Measurements from ENCODE around the gene ACACB.
"Not testable (repeated sequence)": the region's sequence is repeated elsewhere in the genome, so short reads cannot be mapped to it uniquely, and the experiment has no call there.

Gene ACACB

DNA sequence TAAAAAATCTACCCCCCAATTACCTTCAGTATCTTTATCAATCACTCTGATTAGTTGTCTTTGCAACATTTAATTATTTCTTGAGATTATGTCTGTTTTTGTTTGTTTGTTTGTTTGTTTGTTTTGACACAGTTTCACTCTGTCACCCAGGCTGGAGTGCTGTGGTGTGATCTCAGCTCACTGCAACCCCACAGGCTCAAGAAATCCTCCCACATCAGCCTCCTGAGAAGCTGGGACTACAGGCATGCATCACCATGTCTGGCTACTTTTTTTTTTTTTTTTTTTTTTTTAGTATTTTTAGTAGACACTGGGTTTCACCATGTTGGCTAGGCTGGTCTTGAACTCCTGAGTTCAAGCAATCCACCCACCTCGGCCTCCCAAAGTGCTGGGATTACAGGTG lies 30.7 kb downstream of the ACACB start:
- DNase-seq, result not testable (repeated sequence)

DNA sequence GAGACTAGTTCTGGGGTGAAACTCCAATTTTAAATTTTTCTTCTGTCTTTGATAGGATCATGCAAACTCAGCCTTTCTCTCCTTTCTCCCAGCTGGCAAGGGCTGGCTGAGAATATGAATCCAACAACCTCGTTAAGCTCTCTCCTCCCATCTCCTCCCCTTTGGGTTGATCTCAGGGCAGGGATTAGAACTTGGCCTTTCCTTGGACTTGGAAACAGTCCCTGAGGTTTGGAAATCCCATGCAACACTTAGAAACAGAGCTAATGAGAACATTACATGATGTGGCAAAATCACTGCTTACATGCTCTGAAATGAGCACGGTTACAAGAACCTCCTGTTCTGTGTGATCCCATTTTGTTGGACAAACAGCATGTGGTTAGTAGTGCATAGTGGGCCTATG lies 31.6 kb downstream of the ACACB start:
- no peak for DNase-seq

DNA sequence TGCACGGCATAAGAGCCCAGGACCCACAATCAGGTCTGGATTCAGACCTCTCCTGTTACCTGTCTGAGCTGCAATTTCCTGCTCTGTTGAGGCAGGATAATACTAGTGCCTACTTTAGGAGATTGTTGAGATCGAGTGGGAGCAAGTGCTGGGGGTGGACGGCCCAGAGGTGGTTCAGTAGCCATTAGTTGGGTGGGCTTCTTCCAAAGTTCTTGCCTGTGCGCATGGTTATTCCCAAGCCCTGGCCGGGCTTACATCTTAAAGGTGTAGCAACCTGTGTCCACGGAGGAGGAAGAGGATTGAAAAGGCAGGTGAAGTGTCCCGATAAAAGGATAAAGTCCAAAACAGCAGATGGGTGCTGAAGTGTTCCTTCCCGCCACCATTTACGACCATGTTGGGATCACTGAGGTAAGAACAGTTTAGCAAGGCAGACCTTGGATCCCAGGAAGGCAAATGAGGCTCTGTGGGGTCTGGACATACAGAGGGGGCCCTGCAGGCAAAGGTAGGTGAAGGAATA lies 33.8 kb downstream of the ACACB start:
- no peak for DNase-seq

DNA sequence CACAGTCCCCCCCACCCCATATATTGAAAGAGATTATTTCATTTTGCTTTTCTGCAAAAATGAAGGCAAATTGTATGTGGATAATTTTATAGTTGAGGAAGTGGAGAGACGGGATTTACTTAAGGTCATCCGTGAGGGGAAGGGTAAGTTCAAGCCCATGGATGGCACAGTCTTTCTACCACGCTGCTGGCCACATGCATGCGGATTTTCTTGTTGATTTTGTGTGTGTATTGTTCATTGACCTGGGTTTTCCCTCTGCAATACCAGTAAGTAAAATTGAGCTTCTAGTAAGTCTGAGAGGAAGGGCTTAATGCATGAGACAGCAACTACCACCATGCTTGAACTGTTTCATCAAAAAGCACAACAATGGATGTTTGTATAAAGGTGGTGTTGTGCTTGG lies 35.1 kb downstream of the ACACB start:
- no peak for DNase-seq

DNA sequence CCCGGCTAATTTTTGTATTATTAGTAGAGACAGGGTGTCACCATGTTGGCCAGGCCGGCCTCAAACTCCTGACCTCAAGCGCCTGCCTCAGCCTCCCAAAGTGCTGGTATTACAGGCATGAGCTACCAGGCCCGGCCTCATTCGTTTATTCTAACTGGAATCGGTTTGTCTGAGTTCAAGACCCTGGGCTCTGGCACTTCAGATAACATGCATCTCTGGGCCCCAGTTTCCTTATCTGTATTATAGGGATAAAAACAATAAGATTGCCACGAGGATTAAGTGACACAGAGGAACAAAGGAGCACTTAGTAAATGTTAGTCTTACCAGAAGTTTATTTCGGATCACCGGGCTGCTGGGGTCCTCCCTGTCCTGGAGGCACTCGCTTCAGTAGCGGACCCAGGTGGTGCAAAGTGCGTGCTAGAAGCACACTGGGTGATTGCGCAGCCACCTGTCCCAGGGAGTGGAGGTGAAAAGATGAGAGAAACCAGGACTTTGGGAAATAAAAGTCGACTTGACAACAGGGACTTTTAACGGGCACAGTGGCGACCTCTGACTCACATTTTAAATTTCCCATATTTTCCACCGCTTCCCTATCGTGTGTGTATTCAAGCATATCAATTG lies 37.5 kb downstream of the ACACB start:
- no peak for DNase-seq

DNA sequence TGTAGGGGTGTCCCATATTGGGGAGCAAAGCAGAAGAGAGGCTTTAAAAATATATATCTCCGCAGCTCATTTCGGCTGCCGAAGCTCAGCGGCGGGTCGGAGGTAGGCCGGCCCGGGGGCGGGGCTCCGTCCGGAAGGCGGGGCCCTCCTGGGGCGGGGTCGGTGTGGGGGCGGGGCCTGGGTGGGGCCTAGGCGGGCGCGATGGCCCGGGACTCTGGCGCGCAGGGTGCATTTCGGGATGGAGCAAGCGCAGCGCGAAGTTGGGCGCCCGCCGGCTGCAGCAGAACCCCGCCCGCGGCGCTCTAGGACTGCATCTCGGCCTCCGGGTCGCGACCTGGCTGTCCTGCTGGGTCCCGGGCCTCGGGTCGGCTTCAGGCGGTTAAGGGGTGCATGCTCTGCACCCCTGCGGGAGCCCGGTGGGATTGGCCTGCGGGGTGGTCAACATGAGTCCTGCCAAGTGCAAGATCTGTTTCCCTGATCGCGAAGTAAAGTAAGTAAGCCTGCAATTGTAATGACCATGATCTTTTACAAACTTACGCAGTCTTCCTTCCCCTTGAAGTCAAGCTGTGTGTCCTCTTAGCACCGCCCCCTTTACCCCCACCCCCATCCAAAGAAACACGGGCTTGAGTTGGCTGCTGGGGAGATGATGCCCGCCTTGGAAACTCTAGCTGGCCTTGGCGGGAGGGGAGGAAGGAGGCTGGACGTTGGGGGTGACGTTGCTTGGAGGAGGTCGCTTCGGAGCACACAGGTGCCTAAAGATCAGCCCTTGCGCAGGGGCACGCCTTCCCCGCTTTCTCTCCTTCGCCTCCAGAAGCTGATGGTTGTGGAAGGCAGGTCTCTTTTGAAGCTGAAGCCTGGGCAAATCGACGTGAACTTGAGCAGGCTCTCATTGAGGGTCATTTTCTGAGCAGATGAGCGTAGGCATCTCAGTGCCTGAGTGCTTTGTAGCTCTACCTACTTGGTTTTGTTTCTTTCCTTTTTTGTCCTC lies 38.4 kb downstream of the ACACB start:
- peak; percentile 58 for DNase-seq

GRCh38 chr12:109156036-109156435 lies 39.6 kb downstream of the ACACB start:
- DNase-seq, result no peak

DNA sequence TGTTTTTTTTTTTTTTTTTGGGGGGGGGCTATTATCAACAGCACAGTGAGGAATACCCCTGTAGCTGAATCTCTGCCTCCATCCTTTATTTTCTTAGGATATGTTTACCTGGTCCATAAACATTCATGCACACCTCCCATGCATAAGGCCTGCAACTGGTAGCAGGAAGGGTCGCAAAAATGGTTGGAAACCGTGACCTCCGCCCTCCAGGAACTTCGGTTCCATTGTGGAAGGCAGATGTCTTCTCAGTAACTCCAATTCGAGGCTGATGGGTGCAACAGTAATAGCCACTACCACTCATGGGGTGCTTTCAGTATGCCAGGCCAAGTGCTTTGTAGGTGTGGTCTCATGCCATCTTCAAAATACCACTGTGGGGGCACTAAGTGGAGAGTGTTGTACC lies 40.2 kb downstream of the ACACB start:
- no peak for DNase-seq

DNA sequence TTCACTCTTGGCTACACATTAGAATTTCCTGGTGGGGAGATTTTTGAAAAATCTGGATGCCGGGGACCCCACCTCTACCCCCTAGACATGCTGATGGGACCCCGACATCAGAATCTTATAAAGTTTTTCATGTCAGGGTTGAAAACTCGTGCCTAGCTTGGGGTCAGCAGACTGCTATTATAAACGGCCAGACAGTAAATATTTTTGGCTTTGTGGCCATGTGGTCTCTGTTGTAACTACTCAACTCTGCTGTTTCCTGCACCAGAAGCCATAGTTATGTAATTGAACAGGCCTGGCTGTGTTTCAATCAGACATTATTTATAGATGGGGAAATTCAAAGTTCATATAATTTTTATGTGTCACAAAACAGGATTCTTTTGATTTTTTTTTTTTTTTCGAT lies 41.6 kb downstream of the ACACB start:
- DNase-seq, result no peak

GRCh38 chr12:109160433-109160832 lies 44.0 kb downstream of the ACACB start:
- no peak for DNase-seq

- DNase-seq, result no peak
Observed at GRCh38 chr12:109160873-109161272, 44.5 kb downstream of the ACACB start.

DNA sequence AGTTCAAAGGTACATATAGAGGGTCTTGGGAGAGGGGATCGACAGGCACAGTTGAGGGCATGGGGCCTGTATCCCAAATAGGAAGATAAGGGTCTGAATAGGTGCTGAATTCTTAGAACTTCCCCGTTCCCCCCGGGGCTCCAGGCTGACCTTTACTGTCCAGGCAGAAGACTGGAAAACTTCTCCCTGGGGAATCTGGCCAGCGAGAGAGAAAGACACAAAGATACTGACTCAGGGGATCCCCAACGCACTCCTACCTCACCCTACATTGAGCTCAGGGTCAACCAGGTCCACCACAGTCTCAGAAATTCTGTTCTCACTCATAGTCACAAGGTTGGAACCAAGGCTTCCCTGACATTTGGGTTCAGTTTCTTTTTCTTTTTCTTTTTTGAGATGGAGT lies 46.2 kb downstream of the ACACB start:
- no peak for DNase-seq

DNA sequence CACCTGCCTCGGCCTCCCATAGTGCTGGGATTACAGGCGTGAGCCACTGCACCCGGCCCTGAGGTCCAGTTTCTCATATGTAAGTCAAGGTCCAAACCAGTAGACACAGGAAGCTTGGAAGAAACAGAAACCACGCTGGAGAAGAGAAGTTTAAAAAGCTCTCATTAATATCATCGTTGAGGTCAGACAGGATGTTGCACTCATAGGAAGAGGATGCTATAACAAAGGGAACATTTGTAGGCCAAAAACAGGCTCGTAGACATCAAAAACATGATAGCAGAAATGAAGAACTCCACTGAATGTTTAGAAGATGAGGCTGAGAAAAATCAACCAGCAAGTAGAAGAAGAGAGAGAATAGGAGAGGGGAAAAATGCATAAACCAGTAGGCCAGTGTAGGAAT lies 46.8 kb downstream of the ACACB start:
- no peak for DNase-seq

DNA sequence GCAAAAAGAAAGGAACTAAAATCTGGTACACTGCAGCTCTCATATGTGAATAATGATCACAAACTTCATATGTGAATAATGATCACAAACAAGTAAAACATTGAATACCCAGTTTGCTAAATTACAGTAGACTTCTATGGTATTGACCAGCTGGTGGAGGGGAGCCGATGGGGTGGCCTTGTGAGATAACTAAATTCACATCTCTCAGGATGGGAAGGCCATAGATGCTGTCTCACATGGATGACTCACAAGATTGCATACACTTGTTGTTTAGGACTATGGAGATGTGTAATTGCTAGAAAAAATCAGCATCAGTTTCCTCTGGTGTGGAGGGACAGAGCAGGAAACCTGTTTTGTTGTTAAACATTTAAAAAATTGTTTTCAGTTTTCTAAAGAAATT lies 49.2 kb downstream of the ACACB start:
- DNase-seq, result no peak

- DNase-seq, result no peak
Observed at GRCh38 chr12:109166371-109166770, 50.0 kb downstream of the ACACB start.

DNA sequence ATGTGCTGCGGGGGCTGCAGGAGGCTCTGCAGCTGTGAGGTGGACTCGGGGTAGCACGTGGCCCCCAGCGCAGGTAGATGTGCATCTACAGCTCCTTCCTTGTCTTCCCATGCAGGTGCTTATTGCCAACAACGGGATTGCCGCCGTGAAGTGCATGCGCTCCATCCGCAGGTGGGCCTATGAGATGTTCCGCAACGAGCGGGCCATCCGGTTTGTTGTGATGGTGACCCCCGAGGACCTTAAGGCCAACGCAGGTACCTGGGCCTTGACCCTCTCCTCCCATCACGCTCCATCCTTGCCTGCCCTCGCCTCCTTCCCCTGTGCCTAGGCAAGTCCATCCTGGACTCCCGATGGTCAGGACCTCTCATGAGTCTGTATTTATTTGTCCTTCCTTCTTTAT lies 51.4 kb downstream of the ACACB start:
- no peak for DNase-seq

- no peak for DNase-seq
Observed at GRCh38 chr12:109169262-109169661, 52.9 kb downstream of the ACACB start.

DNA sequence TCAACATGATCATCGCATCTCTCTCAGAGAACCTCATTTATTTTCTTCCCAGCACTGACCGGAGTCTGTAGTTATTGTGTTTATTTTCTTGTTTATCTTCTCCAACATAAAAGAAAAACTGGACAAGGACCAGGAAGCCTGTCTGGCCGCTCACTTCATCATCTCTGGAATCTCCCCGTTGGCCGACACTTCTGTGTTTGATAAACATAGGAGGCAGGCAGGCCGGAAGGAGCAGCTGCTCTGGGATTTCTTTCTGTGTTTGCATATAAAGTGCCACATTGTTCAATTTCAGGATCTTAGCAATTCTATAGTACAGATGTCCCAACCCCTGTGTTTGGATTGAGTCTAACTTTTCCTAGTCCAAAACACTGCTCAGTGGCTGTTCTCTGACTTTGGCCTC lies 53.3 kb downstream of the ACACB start:
- no peak for DNase-seq

- no peak for DNase-seq
Observed at GRCh38 chr12:109170324-109170723, 53.9 kb downstream of the ACACB start.

- not testable (repeated sequence) for DNase-seq
Observed at GRCh38 chr12:109172787-109173186, 56.4 kb downstream of the ACACB start.

GRCh38 chr12:109173443-109174240 lies 57.3 kb downstream of the ACACB start:
- no peak for DNase-seq

DNA sequence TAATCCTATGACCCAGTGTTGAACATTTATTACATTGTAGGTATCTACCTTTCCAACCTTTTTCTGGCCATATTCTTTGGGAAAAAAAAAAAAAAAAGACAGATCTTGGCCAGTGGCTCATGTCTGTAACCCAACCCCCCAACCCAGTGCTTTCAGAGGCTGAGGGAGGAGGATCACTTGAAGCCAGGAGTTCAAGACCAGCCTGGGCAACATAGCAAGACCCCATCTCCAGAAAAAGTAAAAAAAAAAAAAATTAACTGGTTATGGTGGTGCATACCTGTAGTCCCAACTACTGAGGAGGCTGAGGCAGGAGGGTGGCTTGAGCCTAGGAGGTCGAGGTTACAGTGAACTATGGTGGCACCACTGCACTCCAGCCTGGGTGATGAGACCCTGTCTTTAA lies 58.1 kb downstream of the ACACB start:
- no peak for DNase-seq

- no peak for DNase-seq
Observed at GRCh38 chr12:109178532-109178931, 62.1 kb downstream of the ACACB start.
